ENCODE measurements around the gene USP32. TPM values are rescaled to one million over a fixed set of nuclear protein-coding genes. Genes with fewer than 3 reads are reported as not detected.

The USP32 gene
- total RNA-seq, 1 experiment from 2014 or later: 73.5 TPM

- Histone ChIP-seq H3T11ph (ENCODE audit: low read length) (no peak overlapping the region), H2BK5ac (ENCODE audit: insufficient read length, low read length) (no peak overlapping the region), H2AK5ac (ENCODE audit: insufficient read length, low read length) (no peak overlapping the region), H3K79me2 (ENCODE audit: insufficient read depth, low read length) (no peaks in the 10 kb centered on the region), H2BK20ac (ENCODE audit: low read depth, low read length, poor library complexity, severe bottlenecking) (no peak overlapping the region), H4K5ac (ENCODE audit: insufficient read length, low read depth, low read length) (no peak overlapping the region), H3K14ac (ENCODE audit: insufficient read depth, low read length) (no peak overlapping the region), H3K9ac (ENCODE audit: extremely low read depth, insufficient read length, low read length) (no peak overlapping the region), H4K8ac (replicated peaks; ENCODE audit: insufficient read length, low read depth, low read length) (no peak overlapping the region), H3K4me2 (ENCODE audit: insufficient read depth, insufficient read length, low read length) (no peak overlapping the region), H3K27ac (ENCODE audit: insufficient read length, low read depth, low read length) (no peak overlapping the region), H3K27me3 (ENCODE audit: insufficient read depth, low read length) (no peaks in the 10 kb centered on the region), H3K9me3 (ENCODE audit: control insufficient read depth, low read depth, low read length) (no peaks in the 10 kb centered on the region), H3K56ac (ENCODE audit: insufficient read length, low read depth, low read length) (no peak overlapping the region), H3K4ac (ENCODE audit: low read depth, low read length) (no peak overlapping the region), H3K79me1 (ENCODE audit: insufficient read depth, low read depth, low read length, poor library complexity, severe bottlenecking) (no peaks in the 10 kb centered on the region), H3K23ac (ENCODE audit: insufficient read length, low read depth, low read length) (no peak overlapping the region), H2BK120ac (ENCODE audit: low read depth, low read length, poor library complexity, severe bottlenecking) (no peak overlapping the region), H4K20me1 (ENCODE audit: control insufficient read depth, insufficient read depth, insufficient read length) (no peaks in the 10 kb centered on the region), H4K91ac (ENCODE audit: insufficient read length, low read depth, low read length) (no peak overlapping the region), H3K18ac (ENCODE audit: insufficient read length, low read depth, low read length) (no peak overlapping the region), H3K23me2 (ENCODE audit: insufficient read length, low read depth, low read length, poor library complexity, severe bottlenecking) (no peaks in the 10 kb centered on the region), H2AFZ (ENCODE audit: low read length) (no peak overlapping the region), H3K4me1 (ENCODE audit: insufficient read depth, low read length) (no peaks in the 10 kb centered on the region), H2BK15ac (ENCODE audit: low read depth, low read length) (no peak overlapping the region), H2BK12ac (ENCODE audit: insufficient read length, low read depth, low read length) (no peak overlapping the region)
- no peak for TF ChIP-seq CTCF (conservative IDR thresholded peaks at IDR 0.05)
- no peak overlapping the region for H3K4me3 Mint-ChIP-seq
- WGBS (ENCODE audit: extremely low coverage, insufficient read length, low lambda C conversion rate): no CpG with 5 or more reads among the region's 3 CpGs
- H3K27ac Mint-ChIP-seq: peak overlapping the region in 1 of 3 experiments; percentile 3; a peak in 1 of 7 replicates
- no peak for DNase-seq
- H3K27me3 Mint-ChIP-seq (ENCODE audit: low read depth): no peaks in the 10 kb centered on the region
- no peaks in the 10 kb centered on the region; a peak in 1 of 4 replicates for H3K4me1 Mint-ChIP-seq
- peaks cover 5 to 17% (median 9%) of the 10 kb centered on the region in 3 experiments; a peak in 6 of 7 replicates for H3K36me3 Mint-ChIP-seq (ENCODE audit: insufficient read depth in 1 of 3, low read depth in 3 of 3)
- no peaks in the 10 kb centered on the region for H3K9me3 Mint-ChIP-seq
Measured at GRCh38 chr17:60240290-60240689, 151.6 kb downstream of the USP32 start.
